GM19043 (cell line): ENCODE results near the gene RCL1.
A peak's percentile ranks its signal among the peaks of the same experiment; 100 is the strongest.
"Not testable (repeated sequence)": the region's sequence is repeated elsewhere in the genome, so short reads cannot be mapped to it uniquely, and the experiment has no call there.

Source experiments
- ATAC-seq: cut with Tn5 transposase; IDR thresholded peaks from one replicate; pipeline ENCODE4 v1.9.1; 2021; ENCODE audit warnings: low read depth; ENCODE audit not compliant: unreplicated experiment

RCL1 gene

GRCh38 chr9:4792572-4793458 lies at the start of gene RCL1:
RCL1 (plus strand) TSS chr9:4792944; CDS start chr9:4793092, 148 bp downstream.
- ATAC-seq: peak; percentile 94

- ATAC-seq: no peak
Measured at GRCh38 chr9:4743131-4743875, 49.4 kb upstream of the RCL1 start.

GRCh38 chr9:4746278-4747030 lies 46.3 kb upstream of the RCL1 start:
- no peak for ATAC-seq

- ATAC-seq: no peak
Measured at GRCh38 chr9:4748612-4749011, 44.1 kb upstream of the RCL1 start.

GRCh38 chr9:4750023-4750673 lies 42.6 kb upstream of the RCL1 start:
- no peak for ATAC-seq

- not testable (repeated sequence) for ATAC-seq
Measured at GRCh38 chr9:4754530-4754929, 38.2 kb upstream of the RCL1 start.

- ATAC-seq: no peak
Measured at GRCh38 chr9:4755026-4755609, 37.6 kb upstream of the RCL1 start.

- no peak for ATAC-seq
Measured at GRCh38 chr9:4756420-4756819, 36.3 kb upstream of the RCL1 start.

- no peak for ATAC-seq
Measured at GRCh38 chr9:4760122-4760521, 32.6 kb upstream of the RCL1 start.

- peak; percentile 84 for ATAC-seq
Measured at GRCh38 chr9:4762108-4762885, 30.4 kb upstream of the RCL1 start.

GRCh38 chr9:4762886-4763541 lies 29.7 kb upstream of the RCL1 start:
- no peak for ATAC-seq

- ATAC-seq: no peak
Measured at GRCh38 chr9:4764033-4764432, 28.7 kb upstream of the RCL1 start.

GRCh38 chr9:4768681-4769080 lies 24.1 kb upstream of the RCL1 start:
- ATAC-seq: no peak

GRCh38 chr9:4769321-4770080 lies 23.2 kb upstream of the RCL1 start:
- no peak for ATAC-seq

- ATAC-seq: no peak
Measured at GRCh38 chr9:4771788-4772187, 21.0 kb upstream of the RCL1 start.

- no peak for ATAC-seq
Measured at GRCh38 chr9:4774209-4774608, 18.5 kb upstream of the RCL1 start.

- not testable (repeated sequence) for ATAC-seq
Measured at GRCh38 chr9:4774958-4775357, 17.8 kb upstream of the RCL1 start.

GRCh38 chr9:4780651-4781050 lies 12.1 kb upstream of the RCL1 start:
- ATAC-seq: no peak
